Activated CD8-positive, alpha-beta memory T cell treated with anti-CD3 and anti-CD28 coated beads, Interleukin-2, amount 50 U/mL, for 24 hours (primary cell): ENCODE data around the gene ARHGEF11.
"Not testable (repeated sequence)": the region's sequence is repeated elsewhere in the genome, so short reads cannot be mapped to it uniquely, and the experiment has no call there.

Source experiments
- DNase-seq: peaks from one replicate; pipeline ENCODE4 v3.0.0-alpha.2; 2020; ENCODE audit errors: extremely low read depth

Gene ARHGEF11

DNA sequence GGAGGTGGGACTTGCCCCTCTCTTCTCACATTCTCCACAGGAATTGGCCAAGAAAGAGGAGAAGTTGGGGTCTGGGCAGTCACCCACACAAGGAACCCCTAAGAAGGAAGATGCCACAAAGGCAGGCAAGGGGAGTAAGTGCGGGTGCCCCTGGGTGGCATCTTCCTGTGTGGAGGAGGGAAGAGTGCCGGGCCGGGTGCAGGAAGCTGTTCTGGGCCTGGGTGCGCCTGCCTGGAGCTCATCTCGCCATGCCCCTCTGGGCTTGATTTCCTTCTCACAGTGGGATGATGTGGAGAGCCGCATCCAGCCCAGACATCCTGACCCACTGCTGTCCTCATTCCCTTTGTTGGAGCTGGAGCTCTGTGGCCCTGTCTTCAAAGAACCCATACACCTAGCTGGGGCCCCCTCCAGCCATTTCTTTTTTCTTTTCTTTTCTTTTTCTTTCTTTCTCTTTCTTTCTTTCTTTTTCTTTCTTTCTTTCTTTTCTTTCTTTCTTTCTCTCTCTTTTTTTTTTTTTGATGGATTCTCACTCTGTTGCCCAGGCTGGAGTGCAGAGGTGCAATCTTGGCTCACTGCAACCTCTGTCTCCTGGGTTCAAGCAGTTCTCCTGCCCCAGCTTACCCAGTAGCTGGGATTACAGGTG lies 115.8 kb downstream of the ARHGEF11 start:
- DNase-seq = no peak

DNA sequence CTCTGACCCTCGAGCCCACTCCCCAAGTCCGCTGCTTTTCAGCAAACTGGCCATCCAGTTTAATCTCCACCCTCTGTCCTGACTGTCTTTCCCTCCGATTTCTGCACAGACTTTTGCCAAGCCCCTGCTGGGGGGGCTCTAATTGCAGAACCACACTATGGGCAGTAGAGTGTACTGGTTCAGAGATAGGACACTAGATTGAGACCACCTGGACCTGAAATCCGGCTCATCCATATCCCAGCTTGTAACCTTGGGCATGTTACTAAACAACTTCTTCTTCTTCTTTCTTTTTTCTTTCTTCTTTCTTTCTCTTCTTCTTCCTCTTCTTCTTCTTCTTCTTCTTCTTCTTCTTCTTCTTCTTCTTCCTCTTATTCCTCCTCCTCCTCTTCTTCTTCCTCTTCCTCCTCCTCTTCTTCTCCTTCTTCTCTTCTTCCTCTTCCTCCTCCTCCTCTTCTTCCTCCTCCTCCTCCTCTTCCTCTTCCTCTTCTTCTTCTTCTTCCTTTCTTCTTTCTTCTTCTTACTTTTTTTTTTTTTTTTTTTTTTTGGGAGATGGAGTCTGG lies 117.4 kb downstream of the ARHGEF11 start:
- no peak for DNase-seq

DNA sequence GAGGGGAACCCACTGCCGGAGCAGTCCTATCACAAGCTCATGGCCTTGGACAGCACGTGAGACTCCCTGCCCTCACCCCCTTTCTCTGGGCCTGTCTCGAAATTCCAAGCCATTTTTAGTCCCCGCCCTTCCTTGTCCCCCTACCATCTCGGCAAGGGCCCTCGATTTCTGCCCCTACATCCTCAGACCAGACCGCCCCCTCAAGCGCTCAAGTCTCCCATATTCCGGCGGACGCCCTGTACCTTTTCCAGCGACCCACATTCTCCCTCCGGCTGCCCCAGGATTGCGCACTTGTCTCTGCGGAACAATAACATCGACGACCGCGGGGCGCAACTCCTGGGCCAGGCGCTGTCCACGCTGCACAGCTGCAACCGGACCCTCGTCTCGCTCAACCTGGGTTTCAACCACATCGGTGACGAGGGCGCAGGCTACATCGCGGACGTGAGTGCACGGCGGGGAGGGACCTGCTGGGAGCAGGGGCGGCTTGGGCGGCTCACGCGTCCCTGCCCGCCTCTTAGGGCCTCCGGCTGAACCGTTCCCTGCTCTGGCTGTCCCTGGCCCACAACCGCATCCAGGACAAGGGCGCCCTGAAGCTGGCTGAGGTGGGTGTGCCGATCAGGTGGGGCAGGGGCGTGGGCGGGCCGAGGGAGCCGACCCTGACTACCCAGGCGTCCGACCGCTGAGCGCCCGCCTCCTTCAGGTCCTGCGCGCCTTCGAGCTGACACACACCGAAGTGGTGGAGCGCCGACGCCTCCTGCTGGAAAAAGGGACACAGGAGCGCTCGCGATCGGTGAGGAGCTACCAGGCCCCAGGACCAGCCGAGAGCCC lies 118.1 kb downstream of the ARHGEF11 start:
- DNase-seq = peak; percentile 27

DNA sequence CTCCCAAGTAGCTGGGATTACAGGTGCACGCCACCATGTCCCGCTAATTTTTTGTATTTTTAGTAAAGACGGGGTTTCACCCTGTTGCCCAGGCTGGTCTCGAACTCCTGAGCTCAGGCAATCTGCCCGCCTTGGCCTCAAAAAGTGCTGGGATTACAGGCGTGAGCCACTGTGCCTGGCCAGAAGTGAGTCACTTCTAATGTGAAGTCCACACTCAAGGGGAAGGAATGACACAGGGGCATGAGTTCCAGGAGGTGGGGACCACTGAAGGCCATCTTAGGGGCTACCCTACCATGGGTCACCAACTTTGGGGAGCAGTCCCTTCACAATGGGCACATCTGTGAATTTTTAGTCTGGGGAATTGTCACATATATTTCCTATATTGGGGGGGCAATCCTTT lies 118.8 kb downstream of the ARHGEF11 start:
- DNase-seq = not testable (repeated sequence)

DNA sequence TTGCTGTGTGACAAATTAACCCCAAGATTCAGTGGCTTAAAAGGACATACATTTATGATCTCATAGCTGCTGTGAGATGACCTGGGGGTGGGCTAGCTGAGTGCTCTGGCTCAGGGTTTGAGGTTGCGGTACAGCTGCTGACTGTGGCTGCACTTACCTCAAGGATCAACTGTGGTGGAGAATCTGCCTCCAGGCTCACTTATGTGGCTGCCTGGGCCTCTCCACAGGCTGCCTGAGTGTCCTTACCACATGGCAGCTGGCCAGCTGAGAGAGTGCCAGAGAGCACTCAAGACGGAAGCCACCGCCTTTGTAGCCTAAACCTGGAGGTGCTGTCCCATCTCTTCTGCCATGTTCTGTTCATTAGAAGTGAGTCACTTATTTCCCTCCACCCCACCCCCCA lies 119.4 kb downstream of the ARHGEF11 start:
- DNase-seq = no peak

DNA sequence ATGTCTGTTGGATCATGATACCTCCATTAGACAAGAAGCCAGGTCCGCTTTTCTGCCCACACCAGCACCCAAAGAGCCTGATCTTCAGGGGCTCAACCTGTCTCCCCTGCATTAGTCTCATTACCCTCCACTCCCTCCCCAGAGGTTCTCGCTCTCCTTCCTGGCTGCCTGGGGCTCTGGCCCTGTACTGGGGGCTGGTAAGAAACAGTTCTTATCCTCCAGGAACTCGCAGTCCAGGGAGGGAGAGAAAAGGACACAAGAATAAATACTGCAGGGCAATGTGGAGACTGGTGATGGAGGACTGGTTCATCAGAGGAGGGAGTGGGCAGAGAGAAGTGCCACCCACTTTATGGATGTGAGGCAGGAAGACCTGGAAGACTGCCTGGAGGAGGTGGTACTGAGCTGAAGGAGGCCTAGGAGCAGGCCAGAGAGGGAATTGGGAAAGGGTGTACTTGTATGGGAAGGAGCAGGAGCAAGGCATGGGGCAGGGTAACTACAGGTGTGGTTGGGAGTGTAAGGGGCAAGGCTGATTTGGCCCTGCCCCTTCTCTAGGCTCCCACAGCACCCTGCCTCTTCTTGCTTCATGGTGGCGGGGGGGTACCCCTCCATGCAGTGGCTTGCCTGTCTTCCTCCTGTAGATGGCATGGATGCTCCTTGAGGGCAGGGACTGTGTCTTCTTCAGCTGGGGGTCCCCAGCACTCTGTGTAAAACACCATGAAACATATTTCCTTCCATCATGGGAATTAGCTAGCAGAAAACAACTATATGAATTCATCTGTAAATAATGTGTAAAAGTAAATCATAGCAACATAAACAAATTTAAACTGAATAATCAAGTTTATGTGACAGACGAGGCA lies 120.2 kb downstream of the ARHGEF11 start:
- no peak for DNase-seq

DNA sequence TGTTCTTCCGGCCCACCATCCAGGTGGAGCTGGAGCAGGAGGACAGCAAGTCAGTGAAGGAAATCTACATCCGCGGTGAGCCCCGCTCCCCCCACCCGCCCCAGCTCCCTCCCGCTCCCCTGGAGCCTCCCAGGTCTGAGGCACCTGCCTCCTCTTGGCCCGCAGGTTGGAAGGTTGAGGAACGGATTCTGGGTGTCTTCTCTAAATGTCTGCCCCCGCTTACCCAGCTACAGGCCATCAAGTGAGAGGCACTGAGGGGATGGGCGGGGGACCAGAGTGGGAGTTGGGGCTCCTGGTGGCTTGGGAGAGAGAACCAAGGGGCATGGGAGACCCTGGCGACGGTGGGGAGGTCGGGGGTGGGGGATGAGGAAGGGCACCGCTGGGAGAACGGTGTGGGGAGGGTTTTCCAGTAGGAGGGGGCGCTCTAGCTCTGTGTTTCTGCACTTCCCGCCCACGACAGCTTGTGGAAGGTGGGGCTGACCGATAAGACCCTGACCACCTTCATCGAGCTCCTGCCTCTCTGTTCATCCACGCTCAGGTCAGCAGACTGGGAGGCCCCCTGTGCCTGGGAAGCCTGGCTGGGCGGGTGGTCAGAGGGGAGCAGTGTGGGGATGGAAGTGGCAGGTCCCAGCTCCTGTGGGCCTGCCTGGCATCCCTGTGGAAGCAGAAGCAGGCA lies 120.9 kb downstream of the ARHGEF11 start:
- no peak for DNase-seq

DNA sequence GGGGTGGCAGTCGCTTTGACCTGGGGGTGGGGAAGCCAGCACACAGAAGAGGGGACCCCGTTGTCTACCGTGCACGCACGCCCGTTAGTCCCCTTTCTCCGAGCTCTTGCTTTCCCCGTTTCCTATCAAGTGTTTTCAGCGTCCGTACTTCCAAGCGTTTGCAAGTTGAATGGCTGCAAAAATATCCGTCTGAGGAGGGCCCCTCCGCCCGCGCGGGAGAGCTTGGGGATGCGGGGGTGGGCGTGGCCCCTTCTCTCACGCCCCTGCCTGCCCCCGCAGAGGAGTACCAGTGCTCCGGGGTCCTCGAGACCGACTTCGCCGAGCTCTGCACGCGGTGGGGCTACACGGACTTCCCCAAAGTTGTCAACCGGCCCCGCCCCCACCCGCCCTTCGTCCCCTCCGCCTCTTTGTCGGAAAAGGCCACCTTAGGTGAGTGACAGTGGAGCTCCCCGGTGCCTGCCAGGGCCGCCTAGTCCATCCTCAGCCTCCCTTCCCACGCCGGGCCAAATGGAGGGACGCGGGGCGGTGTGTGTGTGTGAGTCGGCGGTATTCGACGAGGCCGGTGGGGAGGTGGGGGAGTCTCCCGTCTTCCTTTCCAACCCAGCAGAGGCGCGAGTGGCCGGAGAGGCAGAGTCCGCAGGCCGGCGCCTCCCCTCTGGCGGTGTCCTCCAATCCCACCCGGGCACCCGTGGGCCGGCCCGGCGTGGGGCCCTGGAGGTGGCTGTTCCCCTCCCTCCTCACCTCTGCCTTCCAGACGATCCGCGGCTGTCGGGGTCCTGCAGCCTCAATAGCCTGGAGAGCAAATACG lies 121.7 kb downstream of the ARHGEF11 start:
- no peak for DNase-seq

DNA sequence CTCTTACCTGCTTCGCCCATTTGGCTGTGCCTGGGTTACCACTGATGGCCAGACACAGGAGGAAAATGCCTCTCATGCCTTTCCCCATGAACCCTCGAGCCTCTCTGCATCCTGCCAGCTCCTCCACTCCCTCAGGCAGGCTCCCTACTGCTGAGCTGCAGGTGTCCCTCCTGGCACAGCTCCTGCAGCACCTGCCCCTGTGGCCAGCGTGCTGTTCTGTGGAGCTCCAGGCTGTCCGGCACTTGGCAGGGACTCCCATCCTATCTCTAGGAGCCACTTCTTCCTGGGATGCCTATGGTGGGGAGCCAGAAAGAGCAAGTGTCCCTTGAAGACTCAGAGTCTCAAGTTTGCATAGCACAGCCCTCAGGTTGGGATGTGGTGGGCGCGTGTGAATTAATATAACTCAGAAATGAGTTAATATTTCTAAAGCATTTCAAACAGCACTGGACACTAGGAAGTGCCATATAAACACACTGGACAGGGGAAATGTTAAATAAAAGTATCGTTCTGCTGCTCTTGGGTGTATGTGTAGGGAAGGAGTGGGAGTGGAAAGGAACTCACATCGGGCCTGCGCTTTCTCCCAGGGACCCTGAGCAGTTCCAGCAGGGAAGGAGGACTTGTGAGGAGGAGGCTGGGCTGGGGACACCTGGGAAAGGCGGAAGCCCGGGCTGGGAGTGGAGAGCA lies 122.4 kb downstream of the ARHGEF11 start:
- DNase-seq = no peak

DNA sequence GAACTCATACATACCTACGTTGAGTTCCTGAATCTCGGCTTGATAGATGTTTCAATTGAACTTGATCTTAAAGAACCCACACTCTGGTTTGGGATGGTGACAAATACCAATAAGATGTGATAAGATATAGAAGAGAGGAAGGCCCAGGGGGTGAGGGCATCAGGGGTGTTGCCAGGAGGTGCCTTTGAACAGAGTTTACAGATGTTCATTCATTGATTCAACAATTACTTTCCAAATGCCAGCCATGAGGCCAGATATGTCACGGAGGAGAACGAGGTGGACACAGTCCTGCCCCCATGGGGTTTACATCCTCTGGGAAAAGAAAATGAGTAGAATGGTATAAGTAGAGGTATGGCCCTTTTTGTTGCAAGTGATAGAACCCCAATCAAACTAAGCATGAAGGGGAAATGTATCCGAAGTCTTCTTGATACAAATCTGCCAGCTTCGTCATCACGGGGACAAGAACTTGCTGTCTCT lies 124.5 kb downstream of the ARHGEF11 start:
- no peak for DNase-seq

DNA sequence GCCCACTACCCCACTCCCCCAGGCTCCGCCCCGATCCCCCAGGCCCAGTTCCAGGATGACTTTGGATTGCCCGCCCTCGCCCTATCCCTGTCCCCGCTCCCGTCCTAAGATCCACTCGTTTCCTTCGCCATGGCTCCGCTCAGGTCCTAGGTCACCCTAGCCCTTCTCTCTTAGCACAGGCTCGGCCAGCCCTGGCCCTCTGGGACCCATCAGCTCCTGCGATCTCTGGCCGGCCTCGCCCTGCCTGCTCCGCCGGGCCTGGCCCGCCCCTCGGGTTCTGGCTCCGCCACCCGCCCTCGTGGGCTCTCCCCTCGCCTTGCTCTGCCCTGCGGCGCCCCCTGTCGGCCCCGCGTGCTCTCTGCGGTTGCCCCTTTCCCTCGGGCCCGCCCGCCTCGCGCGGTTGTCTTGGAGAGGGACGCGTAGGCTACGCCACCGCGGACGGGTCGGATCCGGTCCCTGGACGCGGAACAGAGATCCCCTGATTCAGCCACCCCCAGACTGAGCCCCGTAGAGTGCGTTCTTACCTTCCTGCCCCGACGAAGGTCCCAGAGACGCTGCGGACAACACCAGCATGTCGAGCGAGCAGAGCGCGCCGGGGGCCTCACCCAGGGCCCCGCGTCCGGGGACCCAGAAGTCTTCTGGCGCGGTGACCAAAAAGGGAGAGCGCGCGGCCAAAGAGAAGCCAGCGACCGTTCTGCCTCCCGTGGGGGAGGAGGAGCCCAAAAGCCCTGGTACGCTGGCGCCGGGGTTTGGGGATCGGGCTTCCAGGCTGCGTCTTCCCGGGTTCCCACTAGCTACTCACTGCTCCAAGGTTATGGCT lies 125.1 kb downstream of the ARHGEF11 start, which contains the start of gene LRRC71:
TSS of gene LRRC71 (plus strand) at position 400 of the 820 bp plus-strand sequence. CDS start at position 572, 172 bp downstream.
- peak; percentile 20 for DNase-seq

DNA sequence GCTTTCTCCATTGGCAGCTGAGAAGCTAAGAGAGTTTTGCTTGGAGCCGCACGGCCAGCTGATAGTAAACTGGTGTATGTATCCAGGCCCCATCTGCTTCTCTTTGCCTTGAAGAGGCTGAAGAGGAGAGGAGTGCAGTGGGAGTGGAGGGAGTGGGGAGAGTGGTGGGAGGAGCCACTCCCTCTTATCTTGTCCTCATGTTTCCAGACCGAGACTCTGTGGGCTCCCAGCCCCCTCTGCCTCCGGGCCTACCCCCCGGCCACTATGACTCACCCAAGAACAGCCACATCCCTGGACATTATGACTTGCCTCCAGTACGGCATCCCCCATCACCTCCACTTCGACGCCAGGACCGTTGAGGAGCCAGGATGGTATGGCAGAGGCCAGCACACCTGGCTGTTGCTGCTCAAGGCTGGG lies 131.1 kb downstream of the ARHGEF11 start:
- no peak for DNase-seq

DNA sequence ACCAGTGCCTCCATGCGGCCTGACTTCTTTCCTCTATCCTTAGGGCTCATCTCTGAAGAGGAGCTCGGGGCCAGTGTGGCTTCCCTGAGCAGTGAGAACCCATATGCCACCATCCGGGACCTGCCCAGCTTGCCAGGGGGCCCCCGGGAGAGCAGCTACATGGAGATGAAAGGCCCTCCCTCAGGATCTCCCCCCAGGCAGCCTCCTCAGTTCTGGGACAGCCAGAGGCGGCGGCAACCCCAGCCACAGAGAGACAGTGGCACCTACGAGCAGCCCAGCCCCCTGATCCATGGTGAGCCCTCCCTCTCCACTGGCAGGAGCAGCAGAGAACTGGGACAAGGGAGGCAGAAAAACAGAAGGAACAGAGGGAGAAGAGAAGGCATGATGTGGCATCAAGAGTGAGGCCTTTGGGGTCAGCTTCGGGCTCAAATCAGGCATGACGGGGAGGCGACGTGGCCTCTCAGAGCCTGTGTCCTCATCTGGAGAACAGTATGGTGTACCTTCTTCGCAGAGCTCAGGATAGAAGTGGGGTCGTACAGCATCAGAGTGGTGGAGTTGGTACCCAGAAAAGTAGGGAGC lies 131.6 kb downstream of the ARHGEF11 start:
- DNase-seq = no peak

DNA sequence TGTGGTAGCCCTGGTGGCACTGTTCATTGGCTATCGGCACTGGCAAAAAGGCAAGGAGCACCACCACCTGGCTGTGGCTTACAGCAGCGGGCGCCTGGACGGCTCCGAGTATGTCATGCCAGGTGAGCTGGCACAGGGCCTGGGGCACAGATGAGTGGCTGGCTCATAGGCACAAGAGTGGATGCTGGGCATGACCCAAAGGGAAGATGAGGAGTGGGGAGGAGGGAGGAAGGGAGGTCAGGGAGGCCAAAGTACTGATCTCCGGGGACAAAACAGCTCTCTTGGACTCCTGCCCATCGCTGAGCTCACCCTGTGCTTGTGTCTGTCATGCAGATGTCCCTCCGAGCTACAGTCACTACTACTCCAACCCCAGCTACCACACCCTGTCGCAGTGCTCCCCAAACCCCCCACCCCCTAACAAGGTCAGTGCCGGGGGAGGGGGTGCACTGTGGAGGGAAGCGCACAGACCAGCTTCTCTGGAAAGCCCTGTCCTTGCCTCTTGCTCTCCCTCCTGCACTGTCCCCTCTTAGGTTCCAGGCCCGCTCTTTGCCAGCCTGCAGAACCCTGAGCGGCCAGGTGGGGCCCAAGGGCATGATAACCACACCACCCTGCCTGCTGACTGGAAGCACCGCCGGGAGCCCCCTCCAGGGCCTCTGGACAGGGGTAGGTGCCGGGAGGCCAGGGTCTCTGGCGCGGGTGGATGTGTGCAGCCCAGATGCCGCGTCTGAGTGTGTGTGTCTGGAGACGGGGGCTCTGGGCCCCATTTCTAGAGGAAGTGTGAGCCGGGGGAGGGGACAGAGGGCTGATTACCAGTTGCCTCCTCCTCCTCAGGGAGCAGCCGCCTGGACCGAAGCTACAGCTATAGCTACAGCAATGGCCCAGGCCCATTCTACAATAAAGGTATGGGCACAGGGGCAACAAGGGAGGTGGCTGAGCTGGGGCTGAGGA lies 132.4 kb downstream of the ARHGEF11 start:
- no peak for DNase-seq

DNA sequence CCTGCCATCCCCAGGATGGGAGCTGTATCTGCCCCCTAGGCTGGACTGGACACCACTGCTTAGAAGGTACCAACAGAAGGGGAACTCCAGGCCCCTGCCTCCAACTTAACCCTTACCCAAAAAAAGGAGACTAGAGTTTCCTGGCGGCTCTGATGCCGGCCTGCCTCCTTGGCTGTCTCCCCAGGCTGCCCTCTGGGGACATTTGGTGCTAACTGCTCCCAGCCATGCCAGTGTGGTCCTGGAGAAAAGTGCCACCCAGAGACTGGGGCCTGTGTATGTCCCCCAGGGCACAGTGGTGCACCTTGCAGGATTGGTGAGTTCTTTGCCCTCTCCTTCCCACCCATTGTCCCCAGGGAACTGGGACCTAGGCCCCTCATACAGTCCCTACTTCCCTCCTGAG lies 133.2 kb downstream of the ARHGEF11 start:
- DNase-seq = no peak

DNA sequence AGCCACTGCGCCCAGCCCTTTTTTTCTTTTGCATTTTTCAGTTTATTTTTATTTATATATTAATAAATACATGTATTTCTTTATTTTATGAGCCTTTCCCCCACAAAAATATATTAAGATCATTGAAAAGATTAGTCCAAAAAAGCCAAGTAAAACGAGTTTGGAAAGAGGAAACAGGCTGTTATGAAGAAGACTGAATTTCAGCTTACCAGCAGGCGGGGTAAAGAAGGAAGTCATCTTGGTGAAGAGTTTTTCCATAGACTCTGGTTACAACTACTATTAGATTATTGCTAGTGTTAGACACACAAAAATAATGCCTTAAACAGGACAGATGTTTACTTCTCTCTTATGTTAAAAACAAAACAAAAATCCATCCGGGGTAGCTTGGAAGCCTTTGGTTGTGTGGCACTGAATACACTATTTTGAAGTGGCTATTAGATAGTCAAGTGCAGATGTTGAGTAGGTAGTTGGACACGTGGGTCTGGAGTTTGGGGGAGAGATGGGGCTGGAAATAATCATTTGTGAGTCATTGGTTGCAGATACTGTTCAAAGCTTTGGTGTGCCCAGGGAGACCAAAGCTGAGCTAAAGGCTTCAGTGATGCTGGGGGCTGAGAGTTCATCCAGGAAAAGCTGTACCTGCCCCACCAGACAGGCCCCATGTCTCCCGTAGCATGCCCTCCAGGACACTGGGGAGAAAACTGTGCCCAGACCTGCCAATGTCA lies 133.8 kb downstream of the ARHGEF11 start:
- no peak for DNase-seq

DNA sequence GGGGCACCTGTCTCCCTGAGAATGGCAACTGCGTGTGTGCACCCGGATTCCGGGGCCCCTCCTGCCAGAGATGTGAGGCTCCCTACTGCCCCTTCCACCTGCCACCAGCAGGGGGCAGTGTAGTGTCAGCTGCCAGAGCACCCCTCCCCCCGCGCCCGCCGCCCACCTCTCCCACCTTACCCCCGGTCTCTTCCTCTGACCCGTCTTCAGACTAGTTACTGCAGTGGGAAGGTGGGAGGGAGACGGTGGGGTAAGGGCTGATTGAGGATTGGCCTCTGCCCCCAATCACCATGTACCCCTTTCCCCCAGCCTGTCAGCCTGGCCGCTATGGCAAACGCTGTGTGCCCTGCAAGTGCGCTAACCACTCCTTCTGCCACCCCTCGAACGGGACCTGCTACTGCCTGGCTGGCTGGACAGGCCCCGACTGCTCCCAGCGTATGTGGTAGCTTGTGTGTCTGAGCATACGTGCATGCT lies 135.2 kb downstream of the ARHGEF11 start:
- DNase-seq = no peak
